Panc1 (cell line): Measurements from ENCODE around the gene BICD2. TPM values are rescaled to one million over a fixed set of nuclear protein-coding genes. Genes with fewer than 3 reads are reported as not detected.

Experiments
- ATAC-seq: fragments of 200-7000 bp; cut with Tn5 transposase; 2 replicates; pipeline ENCODE4 v1.9.1; 2020; ENCODE audit warnings: mild to moderate bottlenecking, moderate library complexity
- BruUV-seq: library from RNA; stranded (reverse); fragments of 400-500 nt; replicated peaks from 2 replicates; lab custom pipeline; 2021; lab: Mats Ljungman, UMichigan
- CTCF ChIA-PET: fragments of 300-600 bp; sonication (Branson Sonifier 250); formaldehyde crosslinking; loops from one replicate; lab custom pipeline; 2022; ENCODE audit warnings: antibody characterized with exemption; lab: Charles Lee
- POLR2A ChIA-PET: fragments of 300-600 bp; sonication (Branson Sonifier 250); formaldehyde crosslinking; loops from one replicate; lab custom pipeline; 2022; ENCODE audit warnings: antibody characterized with exemption; lab: Charles Lee
- DNase-seq: peaks from one replicate; pipeline ENCODE4 v3.0.0-alpha.2; 2010; ENCODE audit warnings: low read depth, low spot score
- H3K27ac ChIP-seq: 2 replicates; pipeline ENCODE4 v1.5.1; 2011; ENCODE audit warnings: mild to moderate bottlenecking, low read length, inconsistent platforms
- H3K27me3 ChIP-seq: fragments of 200-500 bp; sonication (Bioruptor generic); 2 replicates; pipeline ENCODE4 v1.6.0; 2014; ENCODE audit warnings: low read length, inconsistent platforms; ENCODE audit not compliant: control insufficient read depth, insufficient read depth
- H3K36me3 ChIP-seq: fragments of 200-500 bp; sonication (Bioruptor generic); 2 replicates; pipeline ENCODE4 v1.5.1; 2014; ENCODE audit warnings: inconsistent platforms, mild to moderate bottlenecking, low read length, moderate library complexity; ENCODE audit not compliant: control insufficient read depth, insufficient read depth
- H3K4me1 ChIP-seq: 2 replicates; pipeline ENCODE4 v1.5.1; 2011; ENCODE audit warnings: inconsistent platforms, mild to moderate bottlenecking, low read length, moderate library complexity; ENCODE audit not compliant: control insufficient read depth, insufficient read depth
- H3K4me3 ChIP-seq, 2 experiments: 2 replicates each; pipeline ENCODE4 v1.5.1; 2011 to 2012; ENCODE audit warnings: low read depth in 2 of 2, low read length in 2 of 2, mild to moderate bottlenecking in 2 of 2, inconsistent platforms in 1 of 2, moderate library complexity in 1 of 2
- H3K9me3 ChIP-seq: fragments of 200-500 bp; sonication (Bioruptor generic); 2 replicates; pipeline ENCODE4 v1.5.1; 2014; ENCODE audit warnings: low read depth, mild to moderate bottlenecking, inconsistent platforms, low read length, moderate library complexity; ENCODE audit not compliant: control insufficient read depth, insufficient read depth
- CTCF ChIP-seq: fragments of 450-650 bp; IDR thresholded peaks from 2 replicates; pipeline ENCODE4 v1.5.1; 2017; ENCODE audit warnings: mild to moderate bottlenecking
- POLR2AphosphoS5 ChIP-seq: IDR thresholded peaks from 2 replicates; pipeline ENCODE4 v1.6.1; 2012; ENCODE audit warnings: mild to moderate bottlenecking, low read depth, low read length, moderate library complexity
- REST ChIP-seq, 2 experiments: IDR thresholded peaks; 2 replicates each; pipeline ENCODE4 v1.6.1; 2011 to 2012; ENCODE audit warnings: low read depth in 2 of 2, control low read depth in 1 of 2, low read length in 1 of 2, mild to moderate bottlenecking in 1 of 2, moderate library complexity in 1 of 2; ENCODE audit not compliant: insufficient read depth in 1 of 2
- SIN3A ChIP-seq: IDR thresholded peaks from 2 replicates; pipeline ENCODE4 v1.6.1; 2012; ENCODE audit warnings: low read depth, mild to moderate bottlenecking, low read length, moderate library complexity, borderline replicate concordance; ENCODE audit not compliant: insufficient read depth
- TCF7L2 ChIP-seq: IDR thresholded peaks from 2 replicates; pipeline ENCODE4 v1.6.1; 2011; ENCODE audit warnings: mild to moderate bottlenecking, low read depth, low read length, inconsistent platforms
- in situ Hi-C: cut with HindIII; loops from 2 replicates; pipeline ENCODE4 v1.10.0; 2016; ENCODE audit warnings: low sequenced_read_pairs, low pct_unique_long_range_greater_than_20kb
- intact Hi-C: fragments of 100-400 bp; cut with micrococcal nuclease; formaldehyde crosslinking; loops from one replicate; pipeline ENCODE4 v1.10.0; 2022; ENCODE audit not compliant: unreplicated experiment
- total RNA-seq: library from RNA; stranded (reverse); gene quantifications from one replicate; pipeline ENCODE4 v1.2.1, GENCODE V29; 2021; ENCODE audit not compliant: unreplicated experiment

The BICD2 gene
- total RNA-seq, 1 experiment from 2014 or later: 17.3 TPM

GRCh38 chr9:92714787-92715487 lies 49.7 kb downstream of the BICD2 start:
- Histone ChIP-seq H3K4me1 (no peaks in the 10 kb centered on the region), H3K9me3 (no peaks in the 10 kb centered on the region), H3K27ac (no peak overlapping the region), H3K27me3 (no peaks in the 10 kb centered on the region), H3K4me3 (no peak overlapping the region), H3K36me3 (no peaks in the 10 kb centered on the region)
- DNase-seq (no peak), ATAC-seq (no peak)
- in situ Hi-C loops (no loop called here), intact Hi-C loops (no loop called here)
- TF ChIP-seq SIN3A (no peak), POLR2AphosphoS5 (no peak), TCF7L2 (no peak), CTCF (no peak), REST (IDR thresholded peaks at IDR 0.05; ENCODE audit: insufficient read depth in 1 of 2, low read depth in 2 of 2, low read length in 1 of 2) (no peak)
- CTCF ChIA-PET: interaction anchor here (1.1 kb wide), 1 partner anchor 76 kb away, joined by 3 read pairs; no protein-coding TSS in a partner anchor
- BruUV-seq: no TSS peak
- POLR2A ChIA-PET: no interaction called here

- BruUV-seq: no TSS peak
- ATAC-seq (no peak), DNase-seq (no peak)
- intact Hi-C loops (no loop called here), in situ Hi-C loops (no loop called here)
- no peak for TF ChIP-seq POLR2AphosphoS5
- no peak for TF ChIP-seq TCF7L2
- TF ChIP-seq CTCF: no peak
- no peak for TF ChIP-seq REST (IDR thresholded peaks at IDR 0.05; ENCODE audit: insufficient read depth in 1 of 2, low read depth in 2 of 2, low read length in 1 of 2)
- TF ChIP-seq SIN3A: no peak
- no peaks in the 10 kb centered on the region for H3K27me3 ChIP-seq
- H3K27ac ChIP-seq: no peak overlapping the region
- no peaks in the 10 kb centered on the region for H3K36me3 ChIP-seq
- POLR2A ChIA-PET: no interaction called here
- H3K4me1 ChIP-seq: no peaks in the 10 kb centered on the region
- H3K9me3 ChIP-seq: no peaks in the 10 kb centered on the region
- CTCF ChIA-PET: interaction anchor here (1.1 kb wide), 1 partner anchor 77 kb away, joined by 3 read pairs; no protein-coding TSS in a partner anchor
- H3K4me3 ChIP-seq: no peak overlapping the region
These were observed 50.6 kb downstream of the BICD2 start for GRCh38 chr9:92714016-92714415.
